ENCODE measurements around the gene TSPAN31. TPM values are rescaled to one million over a fixed set of nuclear protein-coding genes. Genes with fewer than 3 reads are reported as not detected.

The TSPAN31 gene
- total RNA-seq, 4 donors from 2014 or later: 38.2 to 103 (median 51.0) TPM

DNA sequence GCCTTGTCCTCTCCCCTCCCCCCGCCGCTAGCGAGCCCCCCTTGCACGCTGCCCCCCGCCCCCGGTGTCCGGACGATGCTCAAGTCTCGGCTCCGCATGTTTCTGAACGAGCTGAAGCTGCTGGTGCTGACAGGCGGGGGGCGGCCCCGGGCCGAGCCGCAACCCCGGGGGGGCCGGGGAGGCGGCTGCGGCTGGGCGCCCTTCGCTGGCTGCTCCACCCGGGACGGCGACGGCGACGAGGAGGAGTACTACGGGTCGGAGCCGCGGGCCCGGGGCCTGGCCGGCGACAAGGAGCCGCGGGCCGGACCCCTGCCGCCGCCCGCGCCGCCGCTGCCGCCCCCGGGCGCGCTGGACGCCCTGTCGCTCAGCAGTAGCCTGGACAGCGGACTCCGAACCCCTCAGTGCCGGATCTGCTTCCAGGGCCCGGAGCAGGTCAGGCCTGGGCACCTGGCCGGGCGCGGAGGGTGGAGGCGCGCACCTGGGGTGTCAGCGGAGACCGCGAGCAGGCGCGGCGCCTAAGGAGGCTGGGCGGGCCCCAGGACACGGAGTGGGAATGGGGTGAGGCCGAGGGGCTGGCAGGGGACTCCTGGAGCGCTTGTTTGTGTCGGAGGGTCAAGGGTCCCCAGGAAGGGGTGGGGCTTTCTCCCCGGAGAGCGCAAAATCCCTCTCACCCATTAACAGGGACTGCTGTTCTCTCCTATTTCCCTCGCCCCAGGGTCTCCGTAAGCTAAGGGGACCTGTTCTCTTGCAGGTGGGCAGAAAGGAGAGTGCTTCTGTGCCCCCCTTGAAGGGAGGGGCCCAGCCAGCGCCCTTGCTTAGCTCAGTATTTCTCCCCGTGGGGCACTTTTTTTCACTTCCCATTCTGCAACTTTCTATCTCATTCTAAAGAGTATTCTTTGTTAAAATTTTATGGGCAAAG lies 10.9 kb downstream of the TSPAN31 start:
- no peaks in the 10 kb centered on the region for H3K27me3 ChIP-seq
- DNase-seq: no peak
- intact Hi-C loops (cut with DNase I; ENCODE audit: low total_unique reads): no loop called here
- H3K9me3 ChIP-seq: no peaks in the 10 kb centered on the region
- no peak for TF ChIP-seq POLR2A (IDR thresholded peaks at IDR 0.05)
- TF ChIP-seq, protein P1, sequence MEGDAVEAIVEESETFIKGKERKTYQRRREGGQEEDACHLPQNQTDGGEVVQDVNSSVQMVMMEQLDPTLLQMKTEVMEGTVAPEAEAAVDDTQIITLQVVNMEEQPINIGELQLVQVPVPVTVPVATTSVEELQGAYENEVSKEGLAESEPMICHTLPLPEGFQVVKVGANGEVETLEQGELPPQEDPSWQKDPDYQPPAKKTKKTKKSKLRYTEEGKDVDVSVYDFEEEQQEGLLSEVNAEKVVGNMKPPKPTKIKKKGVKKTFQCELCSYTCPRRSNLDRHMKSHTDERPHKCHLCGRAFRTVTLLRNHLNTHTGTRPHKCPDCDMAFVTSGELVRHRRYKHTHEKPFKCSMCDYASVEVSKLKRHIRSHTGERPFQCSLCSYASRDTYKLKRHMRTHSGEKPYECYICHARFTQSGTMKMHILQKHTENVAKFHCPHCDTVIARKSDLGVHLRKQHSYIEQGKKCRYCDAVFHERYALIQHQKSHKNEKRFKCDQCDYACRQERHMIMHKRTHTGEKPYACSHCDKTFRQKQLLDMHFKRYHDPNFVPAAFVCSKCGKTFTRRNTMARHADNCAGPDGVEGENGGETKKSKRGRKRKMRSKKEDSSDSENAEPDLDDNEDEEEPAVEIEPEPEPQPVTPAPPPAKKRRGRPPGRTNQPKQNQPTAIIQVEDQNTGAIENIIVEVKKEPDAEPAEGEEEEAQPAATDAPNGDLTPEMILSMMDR (IDR thresholded peaks at IDR 0.05): no peak
- no peaks in the 10 kb centered on the region for H3K36me3 ChIP-seq
- H3K4me1 ChIP-seq: peaks cover 0 to 19% of the 10 kb centered on the region in 2 donors
- peak overlapping the region; percentile 40 to 80 for H3K4me3 ChIP-seq
- peak overlapping the region in 1 of 2 donors; percentile 43 for H3K27ac ChIP-seq

DNA sequence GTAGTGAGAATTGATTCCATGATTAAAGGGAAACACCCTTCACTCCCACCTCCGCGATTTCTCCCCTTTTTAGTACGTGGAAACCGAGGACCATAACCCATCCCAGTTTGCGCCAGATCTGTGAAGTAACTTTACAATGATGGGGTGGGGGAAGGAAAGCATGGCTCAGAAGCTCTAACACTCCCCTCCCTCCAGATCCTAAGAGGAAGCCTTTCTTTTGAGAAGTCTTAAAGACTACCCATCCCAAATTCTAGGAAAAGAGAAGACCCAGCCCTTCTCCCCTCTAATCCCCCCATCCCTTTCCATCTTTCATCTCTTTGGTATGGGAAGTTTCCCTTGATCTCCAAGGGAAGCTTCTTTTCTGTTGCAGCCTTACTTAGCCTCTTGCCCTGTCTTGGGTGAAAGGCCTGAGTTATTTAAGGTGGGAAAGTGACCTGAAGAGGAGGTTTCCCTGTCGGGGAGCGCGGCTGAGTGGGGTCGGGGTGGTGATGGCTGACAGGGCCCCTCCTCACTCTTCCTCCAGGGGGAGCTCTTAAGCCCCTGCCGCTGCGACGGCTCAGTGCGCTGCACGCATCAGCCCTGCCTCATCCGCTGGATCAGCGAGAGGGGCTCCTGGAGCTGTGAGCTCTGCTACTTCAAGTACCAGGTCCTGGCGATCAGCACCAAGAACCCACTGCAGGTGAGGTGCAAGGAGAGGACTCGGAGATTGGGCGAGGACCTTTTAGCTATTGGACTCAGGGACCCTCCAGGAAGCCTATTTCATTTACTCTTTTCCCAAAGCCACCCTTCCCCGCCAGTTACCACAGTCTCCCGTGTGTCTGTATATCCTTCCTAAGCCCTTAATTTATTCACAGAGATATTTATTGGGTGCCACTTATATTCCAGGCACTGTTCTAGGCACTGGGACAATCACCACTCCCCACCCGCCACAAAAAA lies 11.8 kb downstream of the TSPAN31 start:
- no peaks in the 10 kb centered on the region for H3K36me3 ChIP-seq
- TF ChIP-seq, protein P1 (IDR thresholded peaks at IDR 0.05): peak in 1 of 4 experiments; percentile 11
- no peak for TF ChIP-seq POLR2A (IDR thresholded peaks at IDR 0.05)
- peaks cover 0 to 19% of the 10 kb centered on the region in 2 donors for H3K4me1 ChIP-seq
- H3K9me3 ChIP-seq: no peaks in the 10 kb centered on the region
- no peak for DNase-seq
- no peak overlapping the region for H3K4me3 ChIP-seq
- intact Hi-C loops (cut with DNase I; ENCODE audit: low total_unique reads): no loop called here
- H3K27ac ChIP-seq: no peak overlapping the region
- H3K27me3 ChIP-seq: no peaks in the 10 kb centered on the region

DNA sequence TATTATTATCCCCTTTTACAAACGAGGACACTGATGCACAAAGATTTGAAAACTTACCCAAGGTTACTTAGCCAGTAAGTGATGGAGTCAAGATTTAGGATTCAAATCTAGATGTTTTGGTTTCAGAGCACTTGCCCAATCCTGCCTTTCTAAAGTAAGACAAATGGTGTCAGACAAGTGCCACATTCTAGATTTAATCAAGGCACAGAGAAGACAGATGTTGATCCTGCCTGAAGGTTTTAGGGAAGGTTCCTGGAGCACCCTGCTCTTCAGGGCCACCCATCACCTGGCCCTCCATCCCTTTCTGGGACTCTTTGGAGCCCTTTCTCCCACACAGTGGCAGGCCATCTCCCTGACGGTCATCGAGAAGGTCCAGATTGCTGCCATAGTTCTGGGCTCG lies 12.9 kb downstream of the TSPAN31 start:
- H3K9me3 ChIP-seq: no peaks in the 10 kb centered on the region
- H3K4me3 ChIP-seq: no peak overlapping the region
- peaks cover 0 to 16% of the 10 kb centered on the region in 2 donors for H3K4me1 ChIP-seq
- H3K36me3 ChIP-seq: no peaks in the 10 kb centered on the region
- DNase-seq: no peak
- no peak overlapping the region for H3K27ac ChIP-seq
- intact Hi-C loops (cut with DNase I; ENCODE audit: low total_unique reads): no loop called here
- H3K27me3 ChIP-seq: peaks cover 1 to 6% of the 10 kb centered on the region in 2 donors
- TF ChIP-seq, protein P1 (IDR thresholded peaks at IDR 0.05): no peak
- no peak for TF ChIP-seq POLR2A (IDR thresholded peaks at IDR 0.05)

DNA sequence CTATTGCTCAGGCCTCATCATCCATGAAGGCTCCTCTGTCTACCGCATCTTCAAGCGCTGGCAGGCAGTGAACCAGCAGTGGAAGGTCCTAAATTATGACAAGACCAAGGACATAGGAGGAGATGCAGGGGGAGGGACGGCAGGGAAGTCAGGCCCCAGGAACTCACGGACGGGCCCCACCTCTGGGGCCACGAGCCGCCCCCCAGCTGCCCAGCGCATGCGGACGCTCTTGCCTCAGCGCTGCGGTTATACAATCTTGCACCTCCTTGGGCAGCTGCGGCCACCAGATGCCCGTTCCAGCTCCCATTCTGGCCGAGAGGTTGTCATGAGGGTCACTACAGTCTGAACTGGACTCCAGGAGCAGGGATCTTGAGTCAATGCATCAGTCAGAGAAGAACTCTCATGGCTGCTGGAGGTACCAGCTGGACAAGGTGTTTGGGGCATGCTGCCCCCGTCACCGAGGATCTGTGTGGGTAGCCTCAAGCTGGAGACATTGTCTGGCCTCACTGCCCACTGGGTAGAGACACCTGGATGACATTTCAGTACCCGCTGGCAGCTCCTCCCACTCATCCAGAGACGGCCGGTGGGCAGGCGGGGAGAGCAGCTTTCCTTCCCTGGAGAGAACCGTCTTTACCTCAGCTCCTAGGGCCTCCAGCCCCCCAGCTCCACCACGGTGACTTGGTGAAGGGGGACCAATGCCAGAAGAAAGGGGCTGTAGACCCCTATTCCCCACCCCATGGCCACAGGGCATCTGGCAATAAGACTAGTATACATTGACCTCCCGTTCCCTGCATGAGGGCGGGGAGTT lies 13.9 kb downstream of the TSPAN31 start:
- Histone ChIP-seq H3K27me3 (peaks cover 10 to 16% of the 10 kb centered on the region in 2 donors), H3K27ac (no peak overlapping the region), H3K4me3 (no peak overlapping the region), H3K4me1 (peaks cover 0 to 14% of the 10 kb centered on the region in 2 donors), H3K9me3 (no peaks in the 10 kb centered on the region), H3K36me3 (no peaks in the 10 kb centered on the region)
- intact Hi-C loops (cut with DNase I; ENCODE audit: low total_unique reads): no loop called here
- TF ChIP-seq, protein P1 (IDR thresholded peaks at IDR 0.05): no peak
- TF ChIP-seq POLR2A (IDR thresholded peaks at IDR 0.05): no peak
- no peak for DNase-seq

All from uterus (tissue), 4 donors.